ENCODE measurements around the gene MYMK. TPM values are rescaled to one million over a fixed set of nuclear protein-coding genes. Genes with fewer than 3 reads are reported as not detected.
A peak's percentile ranks its signal among the peaks of the same experiment; 100 is the strongest.

MYMK gene
- polyA plus RNA-seq, 3 donors = not detected

DNA sequence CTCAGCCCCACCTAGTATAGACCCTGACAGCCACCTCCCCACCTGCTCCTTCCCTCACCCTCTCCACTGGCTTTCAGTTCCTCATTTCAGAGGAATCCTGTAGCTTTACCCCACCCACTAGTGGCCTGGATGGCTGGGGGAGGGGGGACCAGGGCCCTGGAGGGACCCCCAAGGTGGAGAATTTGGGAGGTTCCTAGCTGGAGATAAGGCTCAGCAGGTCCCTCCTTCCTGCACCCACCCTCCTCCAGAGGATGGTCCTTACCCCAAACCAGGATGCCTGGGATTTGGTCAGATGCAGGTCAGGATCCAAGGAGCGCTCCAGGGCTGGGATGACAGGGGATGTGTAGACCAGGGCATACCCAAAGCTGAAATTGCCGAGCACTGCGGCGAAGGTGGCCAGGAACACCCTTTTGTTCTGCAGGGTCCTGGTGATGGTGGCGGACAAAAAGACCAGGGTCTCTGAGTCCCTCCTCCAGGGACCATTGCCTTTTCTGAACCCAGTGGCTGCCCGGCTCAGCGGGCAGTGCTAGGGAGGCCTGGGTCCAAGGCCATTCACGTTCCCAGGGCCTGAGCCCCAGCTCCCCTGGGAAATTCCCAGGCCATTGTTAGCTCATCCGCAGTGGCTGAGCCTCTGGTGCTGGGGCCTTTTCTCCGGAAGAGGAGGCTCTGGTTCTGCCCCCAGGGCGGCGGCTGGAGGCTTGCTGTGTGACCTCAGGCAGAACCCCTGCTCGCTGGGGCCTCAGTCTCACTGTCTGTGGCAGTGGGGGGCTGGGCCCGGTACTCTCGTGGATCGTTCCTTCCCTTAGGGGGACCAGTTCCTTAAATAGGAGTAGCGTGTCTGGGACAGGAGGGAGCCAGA, 46.5 kb downstream of the MYMK start:
- peaks cover 60 to 66% of the 10 kb centered on the region in 2 donors for H3K4me1 ChIP-seq (ENCODE audit: control insufficient read depth in 1 of 2, insufficient read depth in 2 of 2, low read length in 2 of 2)
- peak overlapping the region; percentile 81 for H2AFZ ChIP-seq (ENCODE audit: insufficient read depth, low read depth, low read length, poor library complexity, severe bottlenecking)
- peaks cover 21 to 37% (median 33%) of the 10 kb centered on the region in 3 donors for H3K27me3 Mint-ChIP-seq (ENCODE audit: low read depth in 3 of 3)
- H3K27ac ChIP-seq (ENCODE audit: low read depth in 1 of 2, low read length in 2 of 2) = peak overlapping the region; percentile 90 to 93
- peaks cover 25% of the 10 kb centered on the region in 2 donors for H3K36me3 ChIP-seq (replicated peaks in 1 of 2; ENCODE audit: control insufficient read depth in 1 of 2, insufficient read depth in 2 of 2, low read length in 2 of 2)
- H3K4me3 ChIP-seq (replicated peaks in 1 of 3; ENCODE audit: low read depth in 2 of 3, low read length in 3 of 3) = peak overlapping the region; percentile 74 to 95 (median 90)
- H3K4me3 Mint-ChIP-seq = peak overlapping the region; percentile 84 to 92
- H3K36me3 Mint-ChIP-seq = peaks cover 18 to 32% of the 10 kb centered on the region in 2 donors
- peaks cover 57% of the 10 kb centered on the region for H4K20me1 ChIP-seq (ENCODE audit: insufficient read depth, low read length)
- peak overlapping the region; percentile 86 to 99 (median 95) for H3K27ac Mint-ChIP-seq
- H3K9me3 Mint-ChIP-seq = no peaks in the 10 kb centered on the region
- TF ChIP-seq CTCF (IDR thresholded peaks at IDR 0.05) = no peak
- peak overlapping the region; percentile 97 for H3K4me2 ChIP-seq (replicated peaks; ENCODE audit: extremely low read depth, low read length, poor library complexity, severe bottlenecking)
- WGBS (ENCODE audit: insufficient coverage) = 41% methylated on average over 15 of the region's 17 CpGs
- H3K9ac ChIP-seq (ENCODE audit: insufficient read depth, low read length, poor library complexity, severe bottlenecking) = peak overlapping the region; percentile 86
- intact Hi-C loops (cut with micrococcal nuclease) = loop anchor here in 1 of 2 donors (1.0 to 10.0 kb wide), 3 partner anchors 18 to 547 kb away; partner anchors contain the start of genes BRD3OS and REXO4
- H3K27me3 ChIP-seq (ENCODE audit: control insufficient read depth in 2 of 2, insufficient read depth in 2 of 2, low read length in 2 of 2) = peaks cover 0 to 15% of the 10 kb centered on the region in 2 donors
- no peaks in the 10 kb centered on the region for H3K9me3 ChIP-seq (replicated peaks in 1 of 2; ENCODE audit: control insufficient read depth in 1 of 2, insufficient read depth in 1 of 2, low read length in 2 of 2)
- DNase-seq = peak in 2 of 3 donors; percentile 46 to 86
- H3K79me2 ChIP-seq (ENCODE audit: insufficient read depth, low read length) = peaks cover 36% of the 10 kb centered on the region
- H3K4me1 Mint-ChIP-seq = peaks cover 46% of the 10 kb centered on the region

GRCh38 chr9:133477461-133477860, 47.3 kb downstream of the MYMK start:
- Histone ChIP-seq H3K79me2 (ENCODE audit: insufficient read depth, low read length) (peaks cover 36% of the 10 kb centered on the region), H3K4me3 (replicated peaks in 1 of 3; ENCODE audit: low read depth in 2 of 3, low read length in 3 of 3) (peak overlapping the region; percentile 74 to 95 (median 90)), H3K36me3 (replicated peaks in 1 of 2; ENCODE audit: control insufficient read depth in 1 of 2, insufficient read depth in 2 of 2, low read length in 2 of 2) (peaks cover 33% of the 10 kb centered on the region in 2 donors), H4K20me1 (ENCODE audit: insufficient read depth, low read length) (peaks cover 64% of the 10 kb centered on the region), H3K9me3 (replicated peaks in 1 of 2; ENCODE audit: control insufficient read depth in 1 of 2, insufficient read depth in 1 of 2, low read length in 2 of 2) (no peaks in the 10 kb centered on the region), H3K9ac (ENCODE audit: insufficient read depth, low read length, poor library complexity, severe bottlenecking) (peak overlapping the region; percentile 86), H3K4me1 (ENCODE audit: control insufficient read depth in 1 of 2, insufficient read depth in 2 of 2, low read length in 2 of 2) (peaks cover 68 to 73% of the 10 kb centered on the region in 2 donors), H3K4me2 (replicated peaks; ENCODE audit: extremely low read depth, low read length, poor library complexity, severe bottlenecking) (peak overlapping the region; percentile 97), H3K27ac (ENCODE audit: low read depth in 1 of 2, low read length in 2 of 2) (peak overlapping the region; percentile 90 to 93), H2AFZ (ENCODE audit: insufficient read depth, low read depth, low read length, poor library complexity, severe bottlenecking) (no peak overlapping the region), H3K27me3 (ENCODE audit: control insufficient read depth in 2 of 2, insufficient read depth in 2 of 2, low read length in 2 of 2) (peaks cover 0 to 15% of the 10 kb centered on the region in 2 donors)
- WGBS (ENCODE audit: insufficient coverage) = no CpG with 5 or more reads among the region's 4 CpGs
- Mint-ChIP-seq H3K27me3 (ENCODE audit: low read depth in 3 of 3) (peaks cover 15 to 31% (median 27%) of the 10 kb centered on the region in 3 donors), H3K27ac (peak overlapping the region; percentile 86 to 99 (median 95)), H3K36me3 (peaks cover 23 to 40% of the 10 kb centered on the region in 2 donors), H3K9me3 (no peaks in the 10 kb centered on the region), H3K4me3 (peak overlapping the region; percentile 84 to 92), H3K4me1 (peaks cover 52% of the 10 kb centered on the region)
- no peak for DNase-seq
- no peak for TF ChIP-seq CTCF (IDR thresholded peaks at IDR 0.05)
- intact Hi-C loops (cut with micrococcal nuclease) = loop anchor here in 1 of 2 donors (5.0 to 10.0 kb wide), 2 partner anchors 60 to 547 kb away; partner anchors contain the start of genes BRD3OS and REXO4

Measured in CD14-positive monocyte (primary cell).